ENCODE measurements around the gene AGFG2. TPM values are rescaled to one million over a fixed set of nuclear protein-coding genes. Genes with fewer than 3 reads are reported as not detected.

The AGFG2 gene
- total and polyA plus RNA-seq, 2 of the 13 experiments (the other 11 are each of a cell fraction or from before 2014, with no cell fraction given): 125 to 132 TPM

- TF ChIP-seq UBTF (CRISPR knock-in tag; IDR thresholded peaks at IDR 0.05) (no peak), ZFP90 (CRISPR knock-in tag; IDR thresholded peaks at IDR 0.05; ENCODE audit: borderline replicate concordance) (no peak), LRRFIP1 (CRISPR knock-in tag; conservative IDR thresholded peaks at IDR 0.05) (no peak), THYN1 (CRISPR knock-in tag; IDR thresholded peaks at IDR 0.05; ENCODE audit: borderline replicate concordance, low read depth) (no peak), ZNF30 (CRISPR knock-in tag; IDR thresholded peaks at IDR 0.05) (no peak)
Measured at GRCh38 chr7:100517305-100517704, 21.7 kb upstream of the AGFG2 start (continued).

GRCh38 chr7:100519580-100519979 lies 19.4 kb upstream of the AGFG2 start:
- Histone ChIP-seq H3K4me2 (ENCODE audit: low read depth, low read length) (no peak overlapping the region), H3K27ac (ENCODE audit: extremely low read length, insufficient read depth, low read length) (no peak overlapping the region), H3K79me2 (ENCODE audit: insufficient read depth, low read length) (no peaks in the 10 kb centered on the region), H3K9ac (ENCODE audit: insufficient read depth, low read depth, low read length) (no peak overlapping the region), H3K9me3 (ENCODE audit: low read length) (no peaks in the 10 kb centered on the region), H3K27me3 (ENCODE audit: control insufficient read depth in 1 of 2, insufficient read depth in 2 of 2, low read length in 2 of 2) (no peaks in the 10 kb centered on the region), H4K20me1 (ENCODE audit: insufficient read depth, low read length) (no peaks in the 10 kb centered on the region), H3K4me3 (replicated peaks in 1 of 3; ENCODE audit: insufficient read depth in 1 of 3, low read depth in 2 of 3, low read length in 3 of 3) (no peak overlapping the region), H3K36me3 (replicated peaks in 1 of 2; ENCODE audit: control insufficient read depth in 1 of 2, insufficient read depth in 2 of 2, low read length in 2 of 2) (no peaks in the 10 kb centered on the region), H3K4me1 (ENCODE audit: insufficient read depth, low read length) (peaks cover 17% of the 10 kb centered on the region), H2AFZ (ENCODE audit: low read length) (no peak overlapping the region)
- no TSS peak for BruUV-seq (replicated peaks)
- ATAC-seq: no peak
- no peak for DNase-seq (ENCODE audit: low spot score)
- TF ChIP-seq ARID3A (IDR thresholded peaks at IDR 0.05; ENCODE audit: low read depth, low read length) (no peak), ZNF121 (CRISPR knock-in tag; IDR thresholded peaks at IDR 0.05) (peak; percentile 24; the same call in 1 of the 2 replicates)
- 62% methylated on average over 6 of the region's 6 CpGs for WGBS (ENCODE audit: low lambda C conversion rate)
- in situ Hi-C loops (cut with HindIII; ENCODE audit: extremely low pct_ligation_motif_present, low pct_unique_long_range_greater_than_20kb) (no loop called here), intact Hi-C loops (cut with micrococcal nuclease; ENCODE audit: unreplicated experiment) (no loop called here)
- no peak for FAIRE-seq
- ChIA-PET POLR2A (no interaction called here), CTCF (ENCODE audit: low intra/inter-chr PET ratio, low total read pairs) (no interaction called here)
